Panc1 (cell line): ENCODE results near the gene BTNL8. TPM values are rescaled to one million over a fixed set of nuclear protein-coding genes. Genes with fewer than 3 reads are reported as not detected.

Source experiments
- ATAC-seq: fragments of 200-7000 bp; cut with Tn5 transposase; 2 replicates; pipeline ENCODE4 v1.9.1; 2020; ENCODE audit warnings: mild to moderate bottlenecking, moderate library complexity
- Bru-seq: library from RNA; stranded (reverse); fragments of 400-500 nt; gene quantifications from one replicate; lab custom pipeline; 2021; lab: Mats Ljungman, UMichigan
- BruChase-seq, 2 experiments: library from RNA; stranded (reverse); fragments of 400-500 nt; gene quantifications; one replicate each; lab custom pipeline; 2021; lab: Mats Ljungman, UMichigan
- BruUV-seq: library from RNA; stranded (reverse); fragments of 400-500 nt; replicated peaks from 2 replicates; lab custom pipeline; 2021; lab: Mats Ljungman, UMichigan
- CTCF ChIA-PET: fragments of 300-600 bp; sonication (Branson Sonifier 250); formaldehyde crosslinking; loops from one replicate; lab custom pipeline; 2022; ENCODE audit warnings: antibody characterized with exemption; lab: Charles Lee
- POLR2A ChIA-PET: fragments of 300-600 bp; sonication (Branson Sonifier 250); formaldehyde crosslinking; loops from one replicate; lab custom pipeline; 2022; ENCODE audit warnings: antibody characterized with exemption; lab: Charles Lee
- DNase-seq: peaks from one replicate; pipeline ENCODE4 v3.0.0-alpha.2; 2010; ENCODE audit warnings: low read depth, low spot score
- H3K27ac ChIP-seq: 2 replicates; pipeline ENCODE4 v1.5.1; 2011; ENCODE audit warnings: mild to moderate bottlenecking, low read length, inconsistent platforms
- H3K27me3 ChIP-seq: fragments of 200-500 bp; sonication (Bioruptor generic); 2 replicates; pipeline ENCODE4 v1.6.0; 2014; ENCODE audit warnings: low read length, inconsistent platforms; ENCODE audit not compliant: control insufficient read depth, insufficient read depth
- H3K36me3 ChIP-seq: fragments of 200-500 bp; sonication (Bioruptor generic); 2 replicates; pipeline ENCODE4 v1.5.1; 2014; ENCODE audit warnings: inconsistent platforms, mild to moderate bottlenecking, low read length, moderate library complexity; ENCODE audit not compliant: control insufficient read depth, insufficient read depth
- H3K4me1 ChIP-seq: 2 replicates; pipeline ENCODE4 v1.5.1; 2011; ENCODE audit warnings: inconsistent platforms, mild to moderate bottlenecking, low read length, moderate library complexity; ENCODE audit not compliant: control insufficient read depth, insufficient read depth
- H3K4me3 ChIP-seq, 2 experiments: 2 replicates each; pipeline ENCODE4 v1.5.1; 2011 to 2012; ENCODE audit warnings: low read depth in 2 of 2, low read length in 2 of 2, mild to moderate bottlenecking in 2 of 2, inconsistent platforms in 1 of 2, moderate library complexity in 1 of 2
- H3K9me3 ChIP-seq: fragments of 200-500 bp; sonication (Bioruptor generic); 2 replicates; pipeline ENCODE4 v1.5.1; 2014; ENCODE audit warnings: low read depth, mild to moderate bottlenecking, inconsistent platforms, low read length, moderate library complexity; ENCODE audit not compliant: control insufficient read depth, insufficient read depth
- CTCF ChIP-seq: fragments of 450-650 bp; IDR thresholded peaks from 2 replicates; pipeline ENCODE4 v1.5.1; 2017; ENCODE audit warnings: mild to moderate bottlenecking
- POLR2AphosphoS5 ChIP-seq: IDR thresholded peaks from 2 replicates; pipeline ENCODE4 v1.6.1; 2012; ENCODE audit warnings: mild to moderate bottlenecking, low read depth, low read length, moderate library complexity
- REST ChIP-seq, 2 experiments: IDR thresholded peaks; 2 replicates each; pipeline ENCODE4 v1.6.1; 2011 to 2012; ENCODE audit warnings: low read depth in 2 of 2, control low read depth in 1 of 2, low read length in 1 of 2, mild to moderate bottlenecking in 1 of 2, moderate library complexity in 1 of 2; ENCODE audit not compliant: insufficient read depth in 1 of 2
- SIN3A ChIP-seq: IDR thresholded peaks from 2 replicates; pipeline ENCODE4 v1.6.1; 2012; ENCODE audit warnings: low read depth, mild to moderate bottlenecking, low read length, moderate library complexity, borderline replicate concordance; ENCODE audit not compliant: insufficient read depth
- TCF7L2 ChIP-seq: IDR thresholded peaks from 2 replicates; pipeline ENCODE4 v1.6.1; 2011; ENCODE audit warnings: mild to moderate bottlenecking, low read depth, low read length, inconsistent platforms
- in situ Hi-C: cut with HindIII; loops from 2 replicates; pipeline ENCODE4 v1.10.0; 2016; ENCODE audit warnings: low sequenced_read_pairs, low pct_unique_long_range_greater_than_20kb
- intact Hi-C: fragments of 100-400 bp; cut with micrococcal nuclease; formaldehyde crosslinking; loops from one replicate; pipeline ENCODE4 v1.10.0; 2022; ENCODE audit not compliant: unreplicated experiment
- long read RNA-seq: library from polyadenylated mRNA; unstranded; transcript quantifications from one replicate; pipeline ENCODE4 v2.0.0, GENCODE V29; 2021; ENCODE audit not compliant: unreplicated experiment
- polyA plus RNA-seq: library from polyadenylated mRNA; unstranded; fragments of >200 nt; gene quantifications from one replicate; pipeline ENCODE4 v1.2.1, GENCODE V29; 2012; ENCODE audit warnings: missing spikeins; ENCODE audit not compliant: insufficient read length
- total RNA-seq: library from RNA; stranded (reverse); gene quantifications from one replicate; pipeline ENCODE4 v1.2.1, GENCODE V29; 2021; ENCODE audit not compliant: unreplicated experiment

The BTNL8 gene
- total RNA-seq (not detected), Bru-seq, nascent RNA (not detected), BruChase-seq, experiment 1, labeled RNA remaining after a 2-hour chase (percentile 8 among the genes with signal in this experiment), BruChase-seq, experiment 2, labeled RNA remaining after a 6-hour chase (percentile 4 among the genes with signal in this experiment)
- not detected for polyA plus RNA-seq
- long read RNA-seq = 0 reads

- in situ Hi-C loops (no loop called here), intact Hi-C loops (no loop called here)
- no TSS peak for BruUV-seq
- Histone ChIP-seq H3K27ac (no peak within 1 kb of the TSS), H3K4me3 (no peak within 1 kb of the TSS), H3K9me3 (no peaks in the 10 kb centered on the region; the same call in 1 of the 2 replicates), H3K4me1 (no peaks in the 10 kb centered on the region), H3K27me3 (no peaks in the 10 kb centered on the region), H3K36me3 (no peaks in the 10 kb centered on the region)
- DNase-seq (no peak), ATAC-seq (no peak)
- TF ChIP-seq SIN3A (no peak), TCF7L2 (no peak), POLR2AphosphoS5 (no peak), CTCF (no peak), REST (IDR thresholded peaks at IDR 0.05; ENCODE audit: insufficient read depth in 1 of 2, low read depth in 2 of 2, low read length in 1 of 2) (no peak)
- CTCF ChIA-PET = no interaction called here
- POLR2A ChIA-PET = no interaction called here
These were observed at the start of gene BTNL8 for GRCh38 chr5:180898621-180899246. TSS of gene BTNL8 (plus strand) at chr5:180899159. CDS start at chr5:180899311, 152 bp downstream.

GRCh38 chr5:180849827-180850226 lies 49.1 kb upstream of the BTNL8 start:
- BruUV-seq = no TSS peak
- ChIA-PET CTCF (no interaction called here), POLR2A (interaction anchor here (0.6 kb wide), 1 partner anchor 358 kb away, joined by 10 read pairs; no protein-coding TSS in a partner anchor)
- no peaks in the 10 kb centered on the region for H3K4me1 ChIP-seq
- DNase-seq (no peak), ATAC-seq (no peak)
- H3K4me3 ChIP-seq = no peak overlapping the region
- no peak overlapping the region for H3K27ac ChIP-seq
- H3K27me3 ChIP-seq = no peaks in the 10 kb centered on the region
- peaks cover 84% of the 10 kb centered on the region for H3K9me3 ChIP-seq
- in situ Hi-C loops = no loop called here
- TF ChIP-seq TCF7L2 (no peak), REST (IDR thresholded peaks at IDR 0.05; ENCODE audit: insufficient read depth in 1 of 2, low read depth in 2 of 2, low read length in 1 of 2) (no peak), CTCF (no peak), SIN3A (no peak), POLR2AphosphoS5 (no peak)
- intact Hi-C loops = no loop called here
- H3K36me3 ChIP-seq = peaks cover 5% of the 10 kb centered on the region; the same call in 1 of the 2 replicates
